ENCODE measurements around the gene NACC2. TPM values are rescaled to one million over a fixed set of nuclear protein-coding genes. Genes with fewer than 3 reads are reported as not detected.
A peak's percentile ranks its signal among the peaks of the same experiment; 100 is the strongest.

NACC2 gene
- total and polyA plus RNA-seq, 10 of the 15 experiments (the other 5 are each of a cell fraction or from before 2014, with no cell fraction given) = 0.66 to 14.7 (median 3.5) TPM

GRCh38 chr9:135961277-135961715 lies 133.8 kb downstream of the NACC2 start, which contains the start of gene UBAC1 (continued):
- TF ChIP-seq BCLAF1 (IDR thresholded peaks at IDR 0.05) (0 out of 2 replicates have a peak, but pooled peaks have one; percentile 35), CEBPZ (IDR thresholded peaks at IDR 0.05; ENCODE audit: low read depth, low read length) (no peak), JUND (IDR thresholded peaks at IDR 0.05; ENCODE audit: low read depth, low read length) (no peak), RAD51 (IDR thresholded peaks at IDR 0.05) (0 out of 2 replicates have a peak, but pooled peaks have one; percentile 36), PRDM15 (CRISPR knock-in tag; IDR thresholded peaks at IDR 0.05) (no peak), IRF3 (IDR thresholded peaks at IDR 0.05) (no peak), NFYA (IDR thresholded peaks at IDR 0.05; ENCODE audit: borderline replicate concordance, low read depth, low read length) (no peak), NR2C1 (IDR thresholded peaks at IDR 0.05) (peak; percentile 83), ELK1 (IDR thresholded peaks at IDR 0.05; ENCODE audit: low read depth, low read length) (no peak; the same call in 1 of the 2 replicates)
- TF ChIP-seq, protein P1, sequence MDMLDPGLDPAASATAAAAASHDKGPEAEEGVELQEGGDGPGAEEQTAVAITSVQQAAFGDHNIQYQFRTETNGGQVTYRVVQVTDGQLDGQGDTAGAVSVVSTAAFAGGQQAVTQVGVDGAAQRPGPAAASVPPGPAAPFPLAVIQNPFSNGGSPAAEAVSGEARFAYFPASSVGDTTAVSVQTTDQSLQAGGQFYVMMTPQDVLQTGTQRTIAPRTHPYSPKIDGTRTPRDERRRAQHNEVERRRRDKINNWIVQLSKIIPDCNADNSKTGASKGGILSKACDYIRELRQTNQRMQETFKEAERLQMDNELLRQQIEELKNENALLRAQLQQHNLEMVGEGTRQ (IDR thresholded peaks at IDR 0.05; ENCODE audit: borderline replicate concordance, low read depth, low read length) = no peak
- TF ChIP-seq, protein P2, sequence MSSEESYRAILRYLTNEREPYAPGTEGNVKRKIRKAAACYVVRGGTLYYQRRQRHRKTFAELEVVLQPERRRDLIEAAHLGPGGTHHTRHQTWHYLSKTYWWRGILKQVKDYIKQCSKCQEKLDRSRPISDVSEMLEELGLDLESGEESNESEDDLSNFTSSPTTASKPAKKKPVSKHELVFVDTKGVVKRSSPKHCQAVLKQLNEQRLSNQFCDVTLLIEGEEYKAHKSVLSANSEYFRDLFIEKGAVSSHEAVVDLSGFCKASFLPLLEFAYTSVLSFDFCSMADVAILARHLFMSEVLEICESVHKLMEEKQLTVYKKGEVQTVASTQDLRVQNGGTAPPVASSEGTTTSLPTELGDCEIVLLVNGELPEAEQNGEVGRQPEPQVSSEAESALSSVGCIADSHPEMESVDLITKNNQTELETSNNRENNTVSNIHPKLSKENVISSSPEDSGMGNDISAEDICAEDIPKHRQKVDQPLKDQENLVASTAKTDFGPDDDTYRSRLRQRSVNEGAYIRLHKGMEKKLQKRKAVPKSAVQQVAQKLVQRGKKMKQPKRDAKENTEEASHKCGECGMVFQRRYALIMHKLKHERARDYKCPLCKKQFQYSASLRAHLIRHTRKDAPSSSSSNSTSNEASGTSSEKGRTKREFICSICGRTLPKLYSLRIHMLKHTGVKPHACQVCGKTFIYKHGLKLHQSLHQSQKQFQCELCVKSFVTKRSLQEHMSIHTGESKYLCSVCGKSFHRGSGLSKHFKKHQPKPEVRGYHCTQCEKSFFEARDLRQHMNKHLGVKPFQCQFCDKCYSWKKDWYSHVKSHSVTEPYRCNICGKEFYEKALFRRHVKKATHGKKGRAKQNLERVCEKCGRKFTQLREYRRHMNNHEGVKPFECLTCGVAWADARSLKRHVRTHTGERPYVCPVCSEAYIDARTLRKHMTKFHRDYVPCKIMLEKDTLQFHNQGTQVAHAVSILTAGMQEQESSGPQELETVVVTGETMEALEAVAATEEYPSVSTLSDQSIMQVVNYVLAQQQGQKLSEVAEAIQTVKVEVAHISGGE (CRISPR knock-in tag; IDR thresholded peaks at IDR 0.05) = no peak

All from GM12878 (cell line).